ENCODE measurements around the gene TIMP3.

GRCh38 chr22:32868946-32869345, 67.4 kb downstream of the TIMP3 start:
- TF ChIP-seq USF2 (CRISPR knock-in tag; IDR thresholded peaks at IDR 0.05) (no peak), CTCF (IDR thresholded peaks at IDR 0.05) (no peak), E2F4 (CRISPR knock-in tag; IDR thresholded peaks at IDR 0.05; ENCODE audit: borderline replicate concordance, low read depth) (no peak), ATF3 (CRISPR knock-in tag; conservative IDR thresholded peaks at IDR 0.05) (no peak), NR2C2 (CRISPR knock-in tag; IDR thresholded peaks at IDR 0.05) (no peak), SP1 (CRISPR knock-in tag; conservative IDR thresholded peaks at IDR 0.05) (no peak), ATF2 (CRISPR knock-in tag; IDR thresholded peaks at IDR 0.05; ENCODE audit: borderline replicate concordance, low read depth) (no peak), PREB (CRISPR knock-in tag; IDR thresholded peaks at IDR 0.05; ENCODE audit: borderline replicate concordance) (no peak)
